Measurements from ENCODE around the gene GNB2.
"Not testable (repeated sequence)": the region's sequence is repeated elsewhere in the genome, so short reads cannot be mapped to it uniquely, and the experiment has no call there.

The GNB2 gene

GRCh38 chr7:100696123-100696521 lies 22.6 kb downstream of the GNB2 start:
- H3K27me3 Mint-ChIP-seq = no peaks in the 10 kb centered on the region
- H3K4me3 Mint-ChIP-seq = no peak overlapping the region
- no peaks in the 10 kb centered on the region for H3K9me3 Mint-ChIP-seq
- H3K4me1 Mint-ChIP-seq = peaks cover 36% of the 10 kb centered on the region
- peaks cover 5% of the 10 kb centered on the region for H3K36me3 Mint-ChIP-seq
- no peak for ATAC-seq
- H3K27ac Mint-ChIP-seq = peak overlapping the region; percentile 74

- Mint-ChIP-seq H3K27me3 (no peaks in the 10 kb centered on the region), H3K4me3 (no peak overlapping the region), H3K4me1 (peaks cover 14% of the 10 kb centered on the region), H3K36me3 (no peaks in the 10 kb centered on the region), H3K9me3 (no peaks in the 10 kb centered on the region), H3K27ac (no peak overlapping the region)
- ATAC-seq = no peak
These were observed 25.5 kb downstream of the GNB2 start for GRCh38 chr7:100699018-100699417.

- not testable (repeated sequence) for H3K9me3 Mint-ChIP-seq, ATAC-seq, H3K27me3 Mint-ChIP-seq, H3K4me1 Mint-ChIP-seq, H3K4me3 Mint-ChIP-seq, H3K36me3 Mint-ChIP-seq
- peak overlapping the region; percentile 35 for H3K27ac Mint-ChIP-seq
These were observed 27.5 kb downstream of the GNB2 start for GRCh38 chr7:100701089-100701488.

- Mint-ChIP-seq H3K27me3 (no peaks in the 10 kb centered on the region), H3K4me1 (peaks cover 23% of the 10 kb centered on the region), H3K4me3 (peak overlapping the region; percentile 99)
These were observed 31.8 kb downstream of the GNB2 start for GRCh38 chr7:100705320-100705752.

GRCh38 chr7:100705753-100706671 lies 32.5 kb downstream of the GNB2 start, which contains the start of gene POP7:
TSS of gene POP7 (plus strand) at chr7:100706121. CDS start at chr7:100706831, 710 bp downstream.
- Mint-ChIP-seq H3K4me1 (peaks cover 23% of the 10 kb centered on the region), H3K36me3 (peaks cover 9% of the 10 kb centered on the region), H3K4me3 (peak within 1 kb of the TSS; percentile 99), H3K27me3 (no peaks in the 10 kb centered on the region), H3K9me3 (no peaks in the 10 kb centered on the region), H3K27ac (peak within 1 kb of the TSS; percentile 96)
- peak; percentile 98 for ATAC-seq

More at GRCh38 chr7:100705320-100705752, 31.8 kb downstream of the GNB2 start:
- no peaks in the 10 kb centered on the region for H3K9me3 Mint-ChIP-seq
- H3K36me3 Mint-ChIP-seq = peaks cover 3% of the 10 kb centered on the region
- peak overlapping the region; percentile 96 for H3K27ac Mint-ChIP-seq
- ATAC-seq = peak; percentile 84

- peak overlapping the region; percentile 96 for H3K27ac Mint-ChIP-seq
These were observed 33.3 kb downstream of the GNB2 start for GRCh38 chr7:100706672-100707311.

GRCh38 chr7:100708395-100708794 lies 34.9 kb downstream of the GNB2 start:
- H3K4me3 Mint-ChIP-seq = no peak overlapping the region

More at GRCh38 chr7:100706672-100707311, 33.3 kb downstream of the GNB2 start:
- Mint-ChIP-seq H3K9me3 (no peaks in the 10 kb centered on the region), H3K4me1 (peaks cover 23% of the 10 kb centered on the region), H3K4me3 (peak overlapping the region; percentile 99), H3K27me3 (no peaks in the 10 kb centered on the region), H3K36me3 (peaks cover 9% of the 10 kb centered on the region)
- ATAC-seq = no peak

GRCh38 chr7:100710452-100710851 lies 36.9 kb downstream of the GNB2 start:
- Mint-ChIP-seq H3K27ac (no peak overlapping the region), H3K36me3 (peaks cover 9% of the 10 kb centered on the region), H3K4me3 (no peak overlapping the region), H3K9me3 (no peaks in the 10 kb centered on the region), H3K27me3 (no peaks in the 10 kb centered on the region), H3K4me1 (peaks cover 22% of the 10 kb centered on the region)
- no peak for ATAC-seq

More at GRCh38 chr7:100708395-100708794, 34.9 kb downstream of the GNB2 start:
- H3K4me1 Mint-ChIP-seq = peaks cover 23% of the 10 kb centered on the region
- no peaks in the 10 kb centered on the region for H3K27me3 Mint-ChIP-seq
- ATAC-seq = no peak
- no peak overlapping the region for H3K27ac Mint-ChIP-seq
- no peaks in the 10 kb centered on the region for H3K9me3 Mint-ChIP-seq
- H3K36me3 Mint-ChIP-seq = peaks cover 9% of the 10 kb centered on the region

GRCh38 chr7:100711369-100711768 lies 37.8 kb downstream of the GNB2 start:
- no peak for ATAC-seq
- Mint-ChIP-seq H3K27ac (no peak overlapping the region), H3K9me3 (no peaks in the 10 kb centered on the region), H3K36me3 (peaks cover 9% of the 10 kb centered on the region), H3K4me3 (no peak overlapping the region), H3K27me3 (no peaks in the 10 kb centered on the region), H3K4me1 (peaks cover 13% of the 10 kb centered on the region)

- no peak overlapping the region for H3K27ac Mint-ChIP-seq
These were observed 41.2 kb downstream of the GNB2 start for GRCh38 chr7:100714725-100715124.

GRCh38 chr7:100717073-100717472 lies 43.5 kb downstream of the GNB2 start:
- not testable (repeated sequence) for H3K27ac Mint-ChIP-seq, H3K4me3 Mint-ChIP-seq, H3K4me1 Mint-ChIP-seq, ATAC-seq
- Mint-ChIP-seq H3K9me3 (peaks cover 14% of the 10 kb centered on the region), H3K27me3 (peaks cover 49% of the 10 kb centered on the region), H3K36me3 (peaks cover 14% of the 10 kb centered on the region)

More at GRCh38 chr7:100714725-100715124, 41.2 kb downstream of the GNB2 start:
- peaks cover 14% of the 10 kb centered on the region for H3K9me3 Mint-ChIP-seq
- peaks cover 28% of the 10 kb centered on the region for H3K27me3 Mint-ChIP-seq
- no peak overlapping the region for H3K4me3 Mint-ChIP-seq
- no peak for ATAC-seq
- peaks cover 22% of the 10 kb centered on the region for H3K36me3 Mint-ChIP-seq
- no peaks in the 10 kb centered on the region for H3K4me1 Mint-ChIP-seq

- Mint-ChIP-seq H3K27me3 (peaks cover 75% of the 10 kb centered on the region), H3K36me3 (peaks cover 14% of the 10 kb centered on the region), H3K27ac (no peak overlapping the region), H3K9me3 (peaks cover 14% of the 10 kb centered on the region), H3K4me1 (no peaks in the 10 kb centered on the region), H3K4me3 (no peak overlapping the region)
- ATAC-seq = no peak
These were observed 46.2 kb downstream of the GNB2 start for GRCh38 chr7:100719523-100720278.

- Mint-ChIP-seq H3K27ac (no peak within 1 kb of the TSS), H3K36me3 (peaks cover 14% of the 10 kb centered on the region), H3K4me3 (no peak within 1 kb of the TSS), H3K27me3 (peaks cover 77% of the 10 kb centered on the region), H3K4me1 (peaks cover 5% of the 10 kb centered on the region), H3K9me3 (peaks cover 14% of the 10 kb centered on the region)
- ATAC-seq = no peak
These were observed 46.7 kb downstream of the GNB2 start, which contains the start of gene EPO for GRCh38 chr7:100720279-100720670. TSS of gene EPO (plus strand) at chr7:100720468. CDS start at chr7:100720981, 513 bp downstream.

GRCh38 chr7:100720671-100721504 lies 47.3 kb downstream of the GNB2 start:
- ATAC-seq = peak; percentile 28
- peaks cover 77% of the 10 kb centered on the region for H3K27me3 Mint-ChIP-seq
- H3K9me3 Mint-ChIP-seq = peaks cover 14% of the 10 kb centered on the region
- peaks cover 7% of the 10 kb centered on the region for H3K4me1 Mint-ChIP-seq
- H3K36me3 Mint-ChIP-seq = peaks cover 14% of the 10 kb centered on the region
- H3K4me3 Mint-ChIP-seq = no peak overlapping the region
- H3K27ac Mint-ChIP-seq = no peak overlapping the region

Data from stimulated activated memory B cell treated with anti-CD40 and anti-IgM and Interleukin-4, amounts not matched to agents 10 μg/mL and 1 μg/mL and 100 μg/mL, for 72 hours (primary cell).